Esophagus muscularis mucosa (tissue), 4 donors: ENCODE results near the gene XPC. TPM values are rescaled to one million over a fixed set of nuclear protein-coding genes. Genes with fewer than 3 reads are reported as not detected.
"Not testable (repeated sequence)": the region's sequence is repeated elsewhere in the genome, so short reads cannot be mapped to it uniquely, and the experiment has no call there.

Experiments used
- DNase-seq: peaks from one replicate; pipeline ENCODE4 v3.0.0-alpha.2; 2017; ENCODE audit errors: extremely low spot score
- H3K27ac ChIP-seq, 4 donors: fragments of 200-600 bp; sonication (generic); replicated peaks in 1 of 4; 1 replicate in 3 of 4; 2 replicates in 1 of 4; pipeline ENCODE4 v1.5.1; 2016 to 2019; ENCODE audit warnings: mild to moderate bottlenecking in 1 of 4
- H3K27me3 ChIP-seq, 4 donors: fragments of 200-600 bp; sonication (generic); one replicate each; pipeline versions ENCODE4 v1.5.1 to v1.6.0; 2016 to 2019
- H3K36me3 ChIP-seq, 4 donors: fragments of 200-600 bp; sonication (generic); one replicate each; pipeline ENCODE4 v1.5.1; 2016 to 2019
- H3K4me1 ChIP-seq, 4 donors: fragments of 200-600 bp; sonication (generic); one replicate each; pipeline ENCODE4 v1.5.1; 2016 to 2019
- H3K4me3 ChIP-seq, 4 donors: fragments of 200-600 bp; sonication (generic); 1 replicate in 2 of 4; 2 replicates in 2 of 4; pipeline ENCODE4 v1.5.1; 2016 to 2019; ENCODE audit warnings: mild to moderate bottlenecking in 4 of 4, moderate library complexity in 1 of 4
- H3K9me3 ChIP-seq, 4 donors: fragments of 200-600 bp; sonication (generic); 1 replicate in 3 of 4; 2 replicates in 1 of 4; pipeline ENCODE4 v1.5.1; 2016 to 2019
- EP300 ChIP-seq: sonication (generic); formaldehyde crosslinking; IDR thresholded peaks from one replicate; pipeline ENCODE4 v1.6.1; 2017; ENCODE audit warnings: antibody characterized with exemption
- POLR2A ChIP-seq: fragments of 450-650 bp; IDR thresholded peaks from one replicate; pipeline ENCODE4 v1.6.1; 2017; ENCODE audit warnings: antibody characterized with exemption, moderate library complexity, mild to moderate bottlenecking, low read depth
- POLR2AphosphoS5 ChIP-seq, 2 donors: sonication (generic); formaldehyde crosslinking; IDR thresholded peaks; one replicate each; pipeline ENCODE4 v1.6.1; 2017; ENCODE audit warnings: antibody characterized with exemption in 2 of 2
- WGBS: methylation state at CpG from one replicate; pipeline ENCODE4 v1.1.5; 2018; 5-methylcytosine and 5-hydroxymethylcytosine counted together
- intact Hi-C: fragments of 100-400 bp; cut with DNase I; formaldehyde crosslinking; loops from one replicate; pipeline ENCODE4 v1.15.1; 2023
- total RNA-seq, 4 donors: library from RNA; depleted of rRNA; stranded (reverse); fragments of >200 nt; gene quantifications; one replicate each; pipeline versions ENCODE4 v1.1.0 to v1.2.1, GENCODE V29; 2016
- TF ChIP-seq, protein P1 (sequence below), 3 experiments: fragments of 200-600 bp in 2 of 3; fragments of 450-650 bp in 1 of 3; sonication (generic) in 2 of 3; IDR thresholded peaks; one replicate each; pipeline ENCODE4 v1.5.1; 2017 to 2019; ENCODE audit warnings: antibody characterized with exemption in 3 of 3, mild to moderate bottlenecking in 2 of 3, moderate library complexity in 1 of 3

XPC gene
- 10 to 100 TPM; 28.9 to 41.9 (median 37.8) TPM for total RNA-seq

DNA sequence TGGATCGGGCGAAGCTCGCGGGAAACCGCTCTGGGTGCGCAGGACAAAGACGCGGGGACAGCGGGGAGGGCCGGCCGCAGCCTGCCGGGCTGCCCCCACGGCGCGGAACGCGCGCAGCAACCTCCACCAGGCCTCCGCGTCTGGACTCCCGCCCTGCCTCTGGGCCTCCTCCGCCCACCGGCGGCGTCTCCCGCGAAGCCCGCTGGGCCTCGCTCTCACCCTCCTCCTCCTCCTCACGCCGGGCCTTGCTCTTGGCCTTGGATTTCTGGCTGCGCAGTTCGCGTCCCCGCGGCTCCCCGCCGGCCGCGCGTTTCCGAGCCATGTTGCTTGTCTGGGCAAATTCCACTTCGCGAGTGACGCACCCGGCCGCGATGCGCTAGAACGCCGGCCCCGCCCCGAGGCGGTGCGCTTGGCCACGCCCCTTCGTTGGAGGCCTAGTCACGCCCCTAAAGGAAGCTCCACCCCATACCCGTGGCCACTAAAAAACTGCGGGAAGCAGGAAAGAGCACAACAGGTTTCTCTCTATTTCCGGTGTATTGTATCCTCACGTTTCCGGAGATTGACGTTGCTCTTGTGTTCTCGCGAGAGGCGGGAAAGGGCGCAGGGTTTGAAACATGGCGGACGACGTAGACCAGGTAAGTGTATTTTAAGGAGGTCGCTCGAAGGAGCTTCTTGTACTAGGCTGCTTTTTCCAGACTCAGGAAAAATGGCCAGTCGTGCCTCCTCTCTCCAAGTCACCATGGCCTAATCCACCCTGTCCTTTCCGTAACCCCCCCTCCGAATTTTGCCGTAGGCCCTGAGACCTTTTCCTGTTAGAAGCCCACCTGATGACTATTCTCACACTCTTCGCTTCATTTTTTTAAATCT, at the start of gene XPC, which contains the start of gene LSM3:
XPC (minus strand) TSS at position 355 of the 867 bp plus-strand sequence; CDS start at position 322, 33 bp downstream.
LSM3 (plus strand) TSS at position 571 of the 867 bp plus-strand sequence; CDS start at position 615, 44 bp downstream.
- H3K4me1 ChIP-seq: peaks cover 23 to 58% (median 41%) of the 10 kb centered on the region in 4 donors
- H3K36me3 ChIP-seq: peaks cover 8 to 25% (median 18%) of the 10 kb centered on the region in 4 donors
- peak; percentile 82 for TF ChIP-seq POLR2A
- TF ChIP-seq, protein P1, sequence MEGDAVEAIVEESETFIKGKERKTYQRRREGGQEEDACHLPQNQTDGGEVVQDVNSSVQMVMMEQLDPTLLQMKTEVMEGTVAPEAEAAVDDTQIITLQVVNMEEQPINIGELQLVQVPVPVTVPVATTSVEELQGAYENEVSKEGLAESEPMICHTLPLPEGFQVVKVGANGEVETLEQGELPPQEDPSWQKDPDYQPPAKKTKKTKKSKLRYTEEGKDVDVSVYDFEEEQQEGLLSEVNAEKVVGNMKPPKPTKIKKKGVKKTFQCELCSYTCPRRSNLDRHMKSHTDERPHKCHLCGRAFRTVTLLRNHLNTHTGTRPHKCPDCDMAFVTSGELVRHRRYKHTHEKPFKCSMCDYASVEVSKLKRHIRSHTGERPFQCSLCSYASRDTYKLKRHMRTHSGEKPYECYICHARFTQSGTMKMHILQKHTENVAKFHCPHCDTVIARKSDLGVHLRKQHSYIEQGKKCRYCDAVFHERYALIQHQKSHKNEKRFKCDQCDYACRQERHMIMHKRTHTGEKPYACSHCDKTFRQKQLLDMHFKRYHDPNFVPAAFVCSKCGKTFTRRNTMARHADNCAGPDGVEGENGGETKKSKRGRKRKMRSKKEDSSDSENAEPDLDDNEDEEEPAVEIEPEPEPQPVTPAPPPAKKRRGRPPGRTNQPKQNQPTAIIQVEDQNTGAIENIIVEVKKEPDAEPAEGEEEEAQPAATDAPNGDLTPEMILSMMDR (IDR thresholded peaks at IDR 0.05): no peak
- no peak for TF ChIP-seq EP300
- TF ChIP-seq POLR2AphosphoS5 (IDR thresholded peaks at IDR 0.05): peak; percentile 98 to 99
- intact Hi-C loops: loop anchor here (2.0 to 10.0 kb wide), 2 partner anchors 54 to 284 kb away; partner anchors contain the start of genes CHCHD4 and TMEM43
- H3K9me3 ChIP-seq: no peaks in the 10 kb centered on the region
- H3K27ac ChIP-seq: peak within 1 kb of the TSS; percentile 89 to 98 (median 96)
- peak within 1 kb of the TSS; percentile 65 to 96 (median 77) for H3K4me3 ChIP-seq
- H3K27me3 ChIP-seq: no peaks in the 10 kb centered on the region
- peak; percentile 99 for DNase-seq
- under 1% methylated on average over 63 of the region's 78 CpGs for WGBS

DNA sequence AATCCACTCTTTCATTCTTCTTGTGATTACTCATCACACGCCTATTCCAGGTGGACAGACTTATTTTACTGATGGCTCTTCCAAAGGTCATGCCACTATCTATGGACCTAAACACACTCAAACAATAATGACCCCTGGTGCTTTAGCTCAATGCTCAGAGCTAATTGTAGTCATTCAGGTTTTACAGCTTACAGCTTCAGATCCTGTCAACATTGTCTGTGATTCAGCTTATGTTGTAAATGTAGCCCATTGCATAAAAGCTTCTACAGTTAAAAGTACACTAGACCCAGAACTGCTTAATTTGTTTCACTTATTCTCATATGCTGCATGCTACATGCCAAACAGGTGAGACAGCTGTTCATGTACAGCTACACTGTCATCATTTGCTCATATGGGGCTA, 49.5 kb upstream of the XPC start:
- no peak overlapping the region for H3K4me3 ChIP-seq
- TF ChIP-seq POLR2AphosphoS5 (IDR thresholded peaks at IDR 0.05) (no peak), POLR2A (no peak), EP300 (no peak)
- TF ChIP-seq, protein P1 (IDR thresholded peaks at IDR 0.05): no peak
- no peak overlapping the region for H3K27ac ChIP-seq
- 51% methylated on average over 1 of the region's 1 CpG for WGBS
- no peaks in the 10 kb centered on the region for H3K9me3 ChIP-seq
- no peaks in the 10 kb centered on the region for H3K36me3 ChIP-seq
- intact Hi-C loops: no loop called here
- H3K27me3 ChIP-seq: peaks cover 0 to 8% (median 0%) of the 10 kb centered on the region in 4 donors
- DNase-seq: no peak
- peaks cover 0 to 5% (median 0%) of the 10 kb centered on the region in 4 donors for H3K4me1 ChIP-seq

DNA sequence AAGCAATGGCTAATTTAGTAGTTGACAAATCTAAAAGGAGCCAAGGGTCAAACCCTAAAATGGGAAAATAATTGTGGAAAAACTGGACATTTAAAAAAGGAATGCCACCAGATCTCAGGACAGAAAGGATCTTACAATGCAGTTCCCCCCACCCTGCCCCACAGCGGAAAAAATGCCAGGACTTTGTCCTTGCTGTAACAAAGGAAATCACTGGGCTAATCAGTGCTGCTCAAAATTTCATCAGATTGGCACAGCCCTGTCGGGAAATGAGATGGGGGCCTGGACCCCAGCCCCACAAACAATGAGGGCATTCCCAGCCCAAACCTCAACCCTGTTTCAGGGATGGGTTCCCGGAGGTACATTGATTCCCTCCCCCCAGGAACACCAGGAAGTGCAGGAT, 48.0 kb upstream of the XPC start:
- H3K27me3 ChIP-seq, H3K36me3 ChIP-seq, DNase-seq, H3K9me3 ChIP-seq, H3K4me3 ChIP-seq, intact Hi-C loops, H3K27ac ChIP-seq, H3K4me1 ChIP-seq: not testable (repeated sequence)
- 83% methylated on average over 3 of the region's 3 CpGs for WGBS

DNA sequence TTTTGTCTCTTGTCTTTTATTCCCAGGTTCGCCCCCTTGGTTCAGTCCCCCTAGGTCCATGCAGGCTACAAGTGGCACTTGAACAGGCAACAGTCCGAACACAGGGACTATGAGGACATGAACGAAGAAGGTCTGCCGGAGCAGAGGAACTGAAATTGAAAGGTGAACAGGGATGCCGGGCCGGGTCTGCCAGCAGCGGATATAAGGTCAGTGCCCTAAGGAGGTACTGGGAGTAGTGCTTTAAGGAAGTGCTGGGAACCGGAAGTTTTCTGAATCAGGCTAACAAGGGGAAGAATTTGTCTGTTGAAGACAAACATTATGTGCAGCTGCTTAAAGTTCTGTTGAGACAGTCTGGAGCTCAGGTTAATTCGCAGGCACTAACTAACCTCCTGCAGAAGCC, 47.0 kb upstream of the XPC start:
- Histone ChIP-seq H3K4me3 (no peak overlapping the region), H3K27ac (no peak overlapping the region), H3K9me3 (peaks cover 0 to 11% (median 8%) of the 10 kb centered on the region in 4 donors), H3K36me3 (no peaks in the 10 kb centered on the region), H3K27me3 (peaks cover 0 to 8% (median 0%) of the 10 kb centered on the region in 4 donors), H3K4me1 (no peaks in the 10 kb centered on the region)
- intact Hi-C loops: no loop called here
- TF ChIP-seq, protein P1 (IDR thresholded peaks at IDR 0.05): no peak
- TF ChIP-seq POLR2A (no peak), POLR2AphosphoS5 (IDR thresholded peaks at IDR 0.05) (no peak), EP300 (no peak)
- whole genome bisulfite sequencing: 77% methylated on average over 9 of the region's 9 CpGs
- no peak for DNase-seq

DNA sequence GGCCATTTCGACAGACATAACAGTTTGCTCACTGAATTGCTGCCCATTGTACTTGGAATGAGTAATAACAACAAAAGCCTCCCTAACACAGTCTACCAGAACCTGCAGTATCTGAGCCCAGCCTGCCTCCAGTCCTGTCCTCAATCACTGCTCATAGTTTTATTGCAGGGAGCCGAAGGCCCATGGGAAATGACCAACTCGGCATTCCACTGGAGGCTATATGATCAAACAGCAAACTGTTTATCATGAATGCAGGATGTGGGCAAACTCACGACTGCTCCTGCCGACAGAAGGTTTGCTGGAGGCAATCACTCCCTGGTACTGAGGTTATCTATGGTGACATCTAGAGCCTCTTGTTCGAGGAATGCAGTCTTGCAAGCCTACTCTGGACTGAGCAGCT, 46.5 kb upstream of the XPC start:
- TF ChIP-seq POLR2A (no peak), EP300 (no peak), POLR2AphosphoS5 (IDR thresholded peaks at IDR 0.05) (no peak)
- TF ChIP-seq, protein P1 (IDR thresholded peaks at IDR 0.05): no peak
- Histone ChIP-seq H3K4me1 (no peaks in the 10 kb centered on the region), H3K9me3 (peaks cover 0 to 11% (median 8%) of the 10 kb centered on the region in 4 donors), H3K27me3 (peaks cover 0 to 8% (median 0%) of the 10 kb centered on the region in 4 donors), H3K27ac (no peak overlapping the region), H3K36me3 (no peaks in the 10 kb centered on the region), H3K4me3 (no peak overlapping the region)
- intact Hi-C loops: no loop called here
- 72% methylated on average over 5 of the region's 6 CpGs for WGBS
- DNase-seq: no peak
